ENCODE measurements around the gene AUNIP.

AUNIP gene

GRCh38 chr1:25792115-25792514, 67.1 kb downstream of the AUNIP start:
- H3F3A ChIP-seq (ENCODE audit: insufficient read depth): no peaks in the 10 kb centered on the region
- no peaks in the 10 kb centered on the region for H3K9me2 ChIP-seq (replicated peaks; ENCODE audit: insufficient read depth, low read length)
- H3K27me3 ChIP-seq (ENCODE audit: low read length): no peaks in the 10 kb centered on the region
- no peaks in the 10 kb centered on the region for H3K9me3 ChIP-seq (ENCODE audit: insufficient read depth, low read length)
- no peak overlapping the region for H3K4me3 ChIP-seq (ENCODE audit: insufficient read depth, low read length, poor library complexity, severe bottlenecking)
- no peak overlapping the region for H3K27ac ChIP-seq (ENCODE audit: low read depth, low read length)
- H3K79me2 ChIP-seq (ENCODE audit: insufficient read depth, low read length): no peaks in the 10 kb centered on the region
- H3K36me3 ChIP-seq (ENCODE audit: low read length): no peaks in the 10 kb centered on the region
- no peaks in the 10 kb centered on the region for H4K20me1 ChIP-seq (ENCODE audit: low read depth, low read length)
- no peak overlapping the region for H3K4me2 ChIP-seq (ENCODE audit: low read depth, low read length, poor library complexity, severe bottlenecking)
- TF ChIP-seq EZH2phosphoT487 (conservative IDR thresholded peaks at IDR 0.05; ENCODE audit: low read length) (no peak), CTCF (IDR thresholded peaks at IDR 0.05; ENCODE audit: insufficient read depth, low read length, poor library complexity, severe bottlenecking) (no peak)
- no peak overlapping the region for H2AFZ ChIP-seq (ENCODE audit: low read depth, low read length, severe bottlenecking)
- no peak overlapping the region for H3K9ac ChIP-seq (ENCODE audit: low read length)

- Histone ChIP-seq H3K9me3 (ENCODE audit: insufficient read depth, low read length) (no peaks in the 10 kb centered on the region), H3K4me2 (ENCODE audit: low read depth, low read length, poor library complexity, severe bottlenecking) (no peak overlapping the region), H3F3A (ENCODE audit: insufficient read depth) (no peaks in the 10 kb centered on the region), H4K20me1 (ENCODE audit: low read depth, low read length) (no peaks in the 10 kb centered on the region), H3K27ac (ENCODE audit: low read depth, low read length) (no peak overlapping the region), H3K27me3 (ENCODE audit: low read length) (no peaks in the 10 kb centered on the region), H3K9me2 (replicated peaks; ENCODE audit: insufficient read depth, low read length) (no peaks in the 10 kb centered on the region), H3K79me2 (ENCODE audit: insufficient read depth, low read length) (no peaks in the 10 kb centered on the region), H3K9ac (ENCODE audit: low read length) (no peak overlapping the region), H3K36me3 (ENCODE audit: low read length) (no peaks in the 10 kb centered on the region), H3K4me3 (ENCODE audit: insufficient read depth, low read length, poor library complexity, severe bottlenecking) (no peak overlapping the region), H2AFZ (ENCODE audit: low read depth, low read length, severe bottlenecking) (no peak overlapping the region)
- no peak for TF ChIP-seq CTCF (IDR thresholded peaks at IDR 0.05; ENCODE audit: insufficient read depth, low read length, poor library complexity, severe bottlenecking)
- no peak for TF ChIP-seq EZH2phosphoT487 (conservative IDR thresholded peaks at IDR 0.05; ENCODE audit: low read length)
Observed at GRCh38 chr1:25790472-25790871, 68.8 kb downstream of the AUNIP start.

- H3K9ac ChIP-seq (ENCODE audit: low read length): no peak overlapping the region
- no peak for TF ChIP-seq EZH2phosphoT487 (conservative IDR thresholded peaks at IDR 0.05; ENCODE audit: low read length)
- TF ChIP-seq CTCF (IDR thresholded peaks at IDR 0.05; ENCODE audit: insufficient read depth, low read length, poor library complexity, severe bottlenecking): no peak
- no peak overlapping the region for H2AFZ ChIP-seq (ENCODE audit: low read depth, low read length, severe bottlenecking)
- H3K9me3 ChIP-seq (ENCODE audit: insufficient read depth, low read length): no peaks in the 10 kb centered on the region
- H3K27me3 ChIP-seq (ENCODE audit: low read length): no peaks in the 10 kb centered on the region
- no peaks in the 10 kb centered on the region for H3K36me3 ChIP-seq (ENCODE audit: low read length)
- no peak overlapping the region for H3K27ac ChIP-seq (ENCODE audit: low read depth, low read length)
- no peaks in the 10 kb centered on the region for H3K79me2 ChIP-seq (ENCODE audit: insufficient read depth, low read length)
- no peaks in the 10 kb centered on the region for H3F3A ChIP-seq (ENCODE audit: insufficient read depth)
- no peaks in the 10 kb centered on the region for H3K9me2 ChIP-seq (replicated peaks; ENCODE audit: insufficient read depth, low read length)
- H3K4me3 ChIP-seq (ENCODE audit: insufficient read depth, low read length, poor library complexity, severe bottlenecking): no peak overlapping the region
- H4K20me1 ChIP-seq (ENCODE audit: low read depth, low read length): no peaks in the 10 kb centered on the region
- H3K4me2 ChIP-seq (ENCODE audit: low read depth, low read length, poor library complexity, severe bottlenecking): no peak overlapping the region
Observed at GRCh38 chr1:25787760-25788166, 71.5 kb downstream of the AUNIP start.
